Activated T-helper 1 cell treated with anti-CD3 and anti-CD28 coated beads, Interleukin-2, amount 50 U/mL, for 16 hours (primary cell): ENCODE data around the gene SERPINB6.
"Not testable (repeated sequence)": the region's sequence is repeated elsewhere in the genome, so short reads cannot be mapped to it uniquely, and the experiment has no call there.

ENCODE experiments used
- DNase-seq, 2 donors: peaks; one replicate each; pipeline ENCODE4 v3.0.0-alpha.2; 2020; ENCODE audit warnings: low read depth in 1 of 2, low spot score in 1 of 2

SERPINB6 gene

GRCh38 chr6:2977799-2978590, 6.6 kb upstream of the SERPINB6 start:
- no peak for DNase-seq

GRCh38 chr6:2977290-2977689, 5.9 kb upstream of the SERPINB6 start:
- DNase-seq = no peak

GRCh38 chr6:2976571-2977085, 5.3 kb upstream of the SERPINB6 start:
- DNase-seq = no peak

- DNase-seq = no peak
Measured at GRCh38 chr6:2976060-2976459, 4.7 kb upstream of the SERPINB6 start.

- no peak for DNase-seq
Measured at GRCh38 chr6:2973676-2974075, 2.3 kb upstream of the SERPINB6 start.

- not testable (repeated sequence) for DNase-seq
Measured at GRCh38 chr6:2973180-2973579, 1.8 kb upstream of the SERPINB6 start.

- not testable (repeated sequence) for DNase-seq
Measured at GRCh38 chr6:2972685-2973084, 1.3 kb upstream of the SERPINB6 start.

- not testable (repeated sequence) for DNase-seq
Measured at GRCh38 chr6:2972219-2972487, 786 bp upstream of the SERPINB6 start.

GRCh38 chr6:2970753-2971419, 481 bp downstream of the SERPINB6 start:
- peak in 1 of 2 donors; percentile 41 for DNase-seq

GRCh38 chr6:2970034-2970685, 1.2 kb downstream of the SERPINB6 start:
- no peak for DNase-seq

- no peak for DNase-seq
Measured at GRCh38 chr6:2969549-2969948, 1.8 kb downstream of the SERPINB6 start.

GRCh38 chr6:2968600-2969135, 2.7 kb downstream of the SERPINB6 start:
- DNase-seq = no peak

- no peak for DNase-seq
Measured at GRCh38 chr6:2967936-2968335, 3.4 kb downstream of the SERPINB6 start.

- DNase-seq = no peak
Measured at GRCh38 chr6:2966347-2966746, 5.0 kb downstream of the SERPINB6 start.

GRCh38 chr6:2964793-2965505, 6.4 kb downstream of the SERPINB6 start:
- DNase-seq = no peak

- DNase-seq = no peak
Measured at GRCh38 chr6:2963756-2964155, 7.6 kb downstream of the SERPINB6 start.

GRCh38 chr6:2962636-2963035, 8.7 kb downstream of the SERPINB6 start:
- DNase-seq = no peak

- no peak for DNase-seq
Measured at GRCh38 chr6:2962004-2962403, 9.4 kb downstream of the SERPINB6 start.

GRCh38 chr6:2961506-2961905, 9.9 kb downstream of the SERPINB6 start:
- DNase-seq = no peak

GRCh38 chr6:2960935-2961334, 10.4 kb downstream of the SERPINB6 start:
- no peak for DNase-seq
